H1 (cell line): ENCODE results near the gene CEMIP2. TPM values are rescaled to one million over a fixed set of nuclear protein-coding genes. Genes with fewer than 3 reads are reported as not detected.

Source experiments
- RBBP5 ChIP-seq: IDR thresholded peaks from 2 replicates; pipeline ENCODE4 v1.7.1; 2012; ENCODE audit warnings: low read depth, mild to moderate bottlenecking, inconsistent platforms, low read length, moderate library complexity, borderline replicate concordance
- SIRT6 ChIP-seq: IDR thresholded peaks from one replicate; pipeline ENCODE4 v1.7.1; 2012; ENCODE audit warnings: low read length, inconsistent platforms
- polyA plus RNA-seq, 7 experiments: library from polyadenylated mRNA; depleted of rRNA in 3 of 7; stranded (reverse) in 5 of 7; unstranded in 2 of 7; fragments of >200 nt in 5 of 7; fragments of 200-250 nt in 2 of 7; gene quantifications; 1 replicate in 5 of 7; 2 replicates in 1 of 7; 4 replicates in 1 of 7; pipeline versions ENCODE4 v1.2.1 to v1.2.3, GENCODE V29; 2011 to 2013; ENCODE audit warnings: missing spikeins in 2 of 7, mixed read lengths in 2 of 7
- total RNA-seq: library from RNA; stranded (reverse); fragmentation: NEBNext Ultra II Directional; extraction: Animal tissue kit (Norgen Biotek cat#: 25700); gene quantifications from 2 replicates; pipeline ENCODE4 v1.2.1, GENCODE V29; 2021

CEMIP2 gene
- total and polyA plus RNA-seq, 2 of the 8 experiments (the other 6 are each of a cell fraction or from before 2014, with no cell fraction given): 25.2 to 52.1 TPM

- no peak for TF ChIP-seq RBBP5
- no peak for TF ChIP-seq SIRT6
- TF ChIP-seq, all 59 proteins: peak for 0
Measured at GRCh38 chr9:71755230-71755629, 13.1 kb downstream of the CEMIP2 start (continued).
